ENCODE results near the gene C9orf57. TPM values are rescaled to one million over a fixed set of nuclear protein-coding genes. Genes with fewer than 3 reads are reported as not detected.
"Not testable (repeated sequence)": the region's sequence is repeated elsewhere in the genome, so short reads cannot be mapped to it uniquely, and the experiment has no call there.

Gene C9orf57, protein sequence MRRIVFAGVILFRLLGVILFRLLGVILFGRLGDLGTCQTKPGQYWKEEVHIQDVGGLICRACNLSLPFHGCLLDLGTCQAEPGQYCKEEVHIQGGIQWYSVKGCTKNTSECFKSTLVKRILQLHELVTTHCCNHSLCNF
- total RNA-seq (not detected), polyA plus RNA-seq (ENCODE audit: insufficient read depth, low read depth, low replicate concordance) (not detected)
- long read RNA-seq, donor 1 = 0 reads
- long read RNA-seq, donor 2 = 0 reads
- long read RNA-seq, donor 3 = 0 reads
- long read RNA-seq, donor 4 = 0 reads
- long read RNA-seq, donor 5 = 0 reads
- long read RNA-seq, donor 6 = 0 reads
- long read RNA-seq, donor 7 = 0 reads
- long read RNA-seq, donor 8 = 0 reads
- long read RNA-seq, donor 9 = 0 reads
- long read RNA-seq, donor 10 = 0 reads

DNA sequence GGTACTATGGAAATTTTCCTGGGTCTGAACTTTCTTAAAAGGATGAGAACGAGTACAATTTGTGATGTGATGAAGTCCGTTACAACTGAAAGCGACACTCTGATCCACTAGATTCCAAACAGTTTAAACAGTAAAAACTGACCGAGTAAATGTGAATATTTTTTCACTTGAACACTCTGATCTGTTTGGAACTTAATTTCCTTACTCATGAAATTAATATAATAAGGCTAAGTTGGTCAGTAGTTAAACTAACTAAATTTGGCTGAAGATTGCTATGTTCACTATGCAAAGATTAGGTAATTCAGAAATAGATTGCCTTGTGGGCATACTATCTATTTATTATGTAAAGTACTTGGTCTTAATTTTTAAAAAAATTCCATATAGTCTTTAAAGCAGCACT is at the start of gene C9orf57:
TSS of gene C9orf57 (minus strand) at position 101 of the 400 bp plus-strand sequence. CDS start 1,282 bp downstream, outside the sequence.
- intact Hi-C loops (cut with DNase I) = no loop called here
- H3K27me3 ChIP-seq (ENCODE audit: control insufficient read depth, insufficient read depth, low read length) = no peaks in the 10 kb centered on the region
- TF ChIP-seq, protein P1, sequence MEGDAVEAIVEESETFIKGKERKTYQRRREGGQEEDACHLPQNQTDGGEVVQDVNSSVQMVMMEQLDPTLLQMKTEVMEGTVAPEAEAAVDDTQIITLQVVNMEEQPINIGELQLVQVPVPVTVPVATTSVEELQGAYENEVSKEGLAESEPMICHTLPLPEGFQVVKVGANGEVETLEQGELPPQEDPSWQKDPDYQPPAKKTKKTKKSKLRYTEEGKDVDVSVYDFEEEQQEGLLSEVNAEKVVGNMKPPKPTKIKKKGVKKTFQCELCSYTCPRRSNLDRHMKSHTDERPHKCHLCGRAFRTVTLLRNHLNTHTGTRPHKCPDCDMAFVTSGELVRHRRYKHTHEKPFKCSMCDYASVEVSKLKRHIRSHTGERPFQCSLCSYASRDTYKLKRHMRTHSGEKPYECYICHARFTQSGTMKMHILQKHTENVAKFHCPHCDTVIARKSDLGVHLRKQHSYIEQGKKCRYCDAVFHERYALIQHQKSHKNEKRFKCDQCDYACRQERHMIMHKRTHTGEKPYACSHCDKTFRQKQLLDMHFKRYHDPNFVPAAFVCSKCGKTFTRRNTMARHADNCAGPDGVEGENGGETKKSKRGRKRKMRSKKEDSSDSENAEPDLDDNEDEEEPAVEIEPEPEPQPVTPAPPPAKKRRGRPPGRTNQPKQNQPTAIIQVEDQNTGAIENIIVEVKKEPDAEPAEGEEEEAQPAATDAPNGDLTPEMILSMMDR (IDR thresholded peaks at IDR 0.05; ENCODE audit: borderline replicate concordance, extremely low read depth, insufficient read depth) = no peak
- DNase-seq (no peak), FAIRE-seq (no peak)
- H3K9ac ChIP-seq (ENCODE audit: low read length in 3 of 3) = no peak within 1 kb of the TSS
- no peak within 1 kb of the TSS for H3K27ac ChIP-seq (ENCODE audit: low read depth in 2 of 2, low read length in 2 of 2)
- no peak within 1 kb of the TSS for H3K4me3 ChIP-seq (ENCODE audit: low read length in 3 of 3)
- H3K4me1 ChIP-seq (ENCODE audit: control insufficient read depth in 2 of 3, insufficient read depth in 2 of 3, low read depth in 1 of 3, low read length in 3 of 3) = no peaks in the 10 kb centered on the region
- no peaks in the 10 kb centered on the region for H3K36me3 ChIP-seq (ENCODE audit: control insufficient read depth in 2 of 3, insufficient read depth in 3 of 3, low read length in 3 of 3)
- H3K9me3 ChIP-seq (ENCODE audit: control insufficient read depth in 2 of 3, insufficient read depth in 1 of 3, low read length in 3 of 3) = no peaks in the 10 kb centered on the region

DNA sequence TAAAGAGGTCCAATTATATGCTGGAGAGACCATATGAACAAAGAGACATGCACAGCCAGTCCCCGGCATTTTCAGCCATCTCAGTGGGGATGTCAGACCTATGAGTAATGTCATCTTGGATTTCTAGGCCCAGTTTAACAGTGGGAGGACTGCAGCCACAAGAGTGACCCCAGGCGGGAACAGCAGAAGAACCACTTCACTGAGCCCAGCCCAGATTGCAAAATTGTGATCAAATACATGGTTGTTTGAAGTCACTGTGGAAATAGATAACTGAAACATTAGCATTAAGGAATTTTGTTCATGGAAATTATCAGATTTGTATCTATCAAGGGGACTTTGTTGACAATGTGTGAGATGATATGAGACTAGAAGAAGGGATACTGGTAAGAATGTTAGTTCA is 42.1 kb upstream of the C9orf57 start:
- Histone ChIP-seq H3K9me3 (ENCODE audit: control insufficient read depth in 2 of 3, insufficient read depth in 1 of 3, low read length in 3 of 3) (peaks cover 0 to 3% (median 0%) of the 10 kb centered on the region in 3 donors), H3K27me3 (ENCODE audit: control insufficient read depth, insufficient read depth, low read length) (no peaks in the 10 kb centered on the region), H3K4me3 (ENCODE audit: low read length in 3 of 3) (no peak overlapping the region), H3K9ac (ENCODE audit: low read length in 3 of 3) (no peak overlapping the region), H3K4me1 (ENCODE audit: control insufficient read depth in 2 of 3, insufficient read depth in 2 of 3, low read depth in 1 of 3, low read length in 3 of 3) (no peaks in the 10 kb centered on the region), H3K36me3 (ENCODE audit: control insufficient read depth in 2 of 3, insufficient read depth in 3 of 3, low read length in 3 of 3) (no peaks in the 10 kb centered on the region), H3K27ac (ENCODE audit: low read depth in 2 of 2, low read length in 2 of 2) (no peak overlapping the region)
- FAIRE-seq (no peak), DNase-seq (no peak)
- TF ChIP-seq, protein P1 (IDR thresholded peaks at IDR 0.05; ENCODE audit: borderline replicate concordance, extremely low read depth, insufficient read depth) = no peak
- intact Hi-C loops (cut with DNase I) = no loop called here

DNA sequence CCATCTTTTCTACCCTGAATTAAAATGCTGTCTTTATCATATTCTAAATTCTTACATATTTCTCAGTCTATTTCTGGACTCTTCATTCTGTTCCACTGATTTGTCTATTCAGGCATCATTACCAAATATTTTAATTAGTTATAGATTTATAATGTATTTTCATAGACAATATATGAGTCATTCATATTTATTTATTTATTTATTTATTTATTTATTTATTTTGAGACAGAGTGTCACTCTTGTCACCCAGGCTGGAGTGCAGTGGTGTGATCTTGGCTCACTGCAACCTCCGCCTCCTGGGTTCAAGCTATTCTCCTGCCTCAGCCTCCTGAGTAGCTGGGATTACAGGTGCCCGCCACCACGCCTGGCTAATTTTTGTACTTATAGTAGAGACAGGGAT is 35.1 kb upstream of the C9orf57 start:
- H3K27ac ChIP-seq (ENCODE audit: low read depth in 2 of 2, low read length in 2 of 2); H3K4me3 ChIP-seq (ENCODE audit: low read length in 3 of 3); FAIRE-seq; H3K4me1 ChIP-seq (ENCODE audit: control insufficient read depth in 2 of 3, insufficient read depth in 2 of 3, low read depth in 1 of 3, low read length in 3 of 3); DNase-seq; H3K36me3 ChIP-seq (ENCODE audit: control insufficient read depth in 2 of 3, insufficient read depth in 3 of 3, low read length in 3 of 3); H3K9me3 ChIP-seq (ENCODE audit: control insufficient read depth in 2 of 3, insufficient read depth in 1 of 3, low read length in 3 of 3); H3K9ac ChIP-seq (ENCODE audit: low read length in 3 of 3); H3K27me3 ChIP-seq (ENCODE audit: control insufficient read depth, insufficient read depth, low read length); intact Hi-C loops (cut with DNase I): not testable (repeated sequence)

DNA sequence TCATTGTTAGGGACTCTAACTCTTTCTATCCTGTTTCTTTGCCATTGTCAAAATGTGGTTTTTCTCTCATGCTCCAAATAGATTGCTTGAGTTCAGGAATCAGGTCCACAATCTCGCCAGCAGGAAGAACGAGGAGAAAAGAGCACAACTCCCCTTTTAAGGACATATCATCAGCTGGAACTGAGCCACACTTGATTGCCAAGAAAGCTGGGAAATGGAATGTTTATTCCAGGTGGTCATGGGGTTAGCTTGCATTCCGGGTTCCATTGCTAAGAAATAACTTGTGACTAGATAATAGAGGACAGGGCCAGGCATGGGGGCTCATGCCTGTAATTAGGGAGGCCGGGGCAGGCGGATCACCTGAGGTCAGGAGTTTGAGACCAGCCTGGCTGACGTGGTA is 32.4 kb upstream of the C9orf57 start:
- Histone ChIP-seq H3K27me3 (ENCODE audit: control insufficient read depth, insufficient read depth, low read length) (no peaks in the 10 kb centered on the region), H3K27ac (ENCODE audit: low read depth in 2 of 2, low read length in 2 of 2) (no peak overlapping the region), H3K9me3 (ENCODE audit: control insufficient read depth in 2 of 3, insufficient read depth in 1 of 3, low read length in 3 of 3) (no peaks in the 10 kb centered on the region), H3K4me3 (ENCODE audit: low read length in 3 of 3) (no peak overlapping the region), H3K36me3 (ENCODE audit: control insufficient read depth in 2 of 3, insufficient read depth in 3 of 3, low read length in 3 of 3) (no peaks in the 10 kb centered on the region), H3K9ac (ENCODE audit: low read length in 3 of 3) (no peak overlapping the region), H3K4me1 (ENCODE audit: control insufficient read depth in 2 of 3, insufficient read depth in 2 of 3, low read depth in 1 of 3, low read length in 3 of 3) (no peaks in the 10 kb centered on the region)
- intact Hi-C loops (cut with DNase I) = no loop called here
- TF ChIP-seq, protein P1 (IDR thresholded peaks at IDR 0.05; ENCODE audit: borderline replicate concordance, extremely low read depth, insufficient read depth) = no peak
- FAIRE-seq (no peak), DNase-seq (no peak)

All from kidney (tissue), 22 donors.